ENCODE measurements around the gene AP5B1. TPM values are rescaled to one million over a fixed set of nuclear protein-coding genes. Genes with fewer than 3 reads are reported as not detected.

The AP5B1 gene
- polyA plus RNA-seq, 1 donor: 15.2 TPM

- Histone ChIP-seq H3K9me3 (ENCODE audit: control insufficient read depth, low read depth, low read length) (no peaks in the 10 kb centered on the region), H3K4me1 (ENCODE audit: control insufficient read depth, insufficient read depth, low read length) (peaks cover 49% of the 10 kb centered on the region), H3K27me3 (ENCODE audit: control insufficient read depth, insufficient read depth, low read length) (no peaks in the 10 kb centered on the region), H3K27ac (ENCODE audit: low read length) (peak overlapping the region; percentile 92), H3K36me3 (ENCODE audit: control insufficient read depth, insufficient read depth, low read length) (no peaks in the 10 kb centered on the region), H3K4me3 (ENCODE audit: low read length) (peak overlapping the region; percentile 51)
- no peak for DNase-seq
- no CpG with 5 or more reads among the region's 3 CpGs for whole genome bisulfite sequencing (ENCODE audit: insufficient coverage, low lambda C conversion rate)
Measured at GRCh38 chr11:65816696-65817095, 35.9 kb upstream of the AP5B1 start.

DNA sequence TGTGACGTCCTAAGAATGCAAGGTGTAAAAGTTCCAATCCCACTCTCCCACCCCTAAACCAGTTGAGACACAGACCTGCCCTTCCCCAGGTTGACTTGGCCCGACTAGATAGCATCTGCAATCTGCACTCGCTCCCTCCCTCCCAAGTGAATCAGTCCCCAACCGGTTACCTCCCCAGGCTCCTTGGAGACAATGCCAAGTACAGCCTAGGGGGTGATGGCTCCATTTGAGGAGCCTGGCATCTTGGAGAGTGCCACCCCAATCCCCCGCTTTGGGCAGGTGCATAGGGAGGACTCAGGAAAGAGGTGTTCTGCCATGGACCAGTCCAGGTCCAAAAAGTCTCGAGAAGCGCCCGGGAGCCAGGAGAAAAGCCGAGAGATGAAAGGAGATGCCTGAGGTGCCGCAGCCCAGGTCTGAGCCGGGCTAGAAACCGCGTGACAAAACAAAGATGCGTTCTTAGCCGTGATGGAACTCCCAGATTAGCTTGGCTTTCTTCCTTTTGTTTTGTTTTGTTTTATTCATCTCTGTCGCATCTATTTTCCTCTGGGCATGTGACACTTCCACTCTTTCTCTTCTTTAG is 34.3 kb upstream of the AP5B1 start:
- no peaks in the 10 kb centered on the region for H3K9me3 ChIP-seq (ENCODE audit: control insufficient read depth, low read depth, low read length)
- H3K4me3 ChIP-seq (ENCODE audit: low read length): no peak overlapping the region
- peak overlapping the region; percentile 85 for H3K27ac ChIP-seq (ENCODE audit: low read length)
- no peaks in the 10 kb centered on the region for H3K36me3 ChIP-seq (ENCODE audit: control insufficient read depth, insufficient read depth, low read length)
- H3K27me3 ChIP-seq (ENCODE audit: control insufficient read depth, insufficient read depth, low read length): no peaks in the 10 kb centered on the region
- H3K4me1 ChIP-seq (ENCODE audit: control insufficient read depth, insufficient read depth, low read length): peaks cover 35% of the 10 kb centered on the region
- WGBS (ENCODE audit: insufficient coverage, low lambda C conversion rate): 100% methylated on average over 3 of the region's 16 CpGs
- no peak for DNase-seq

DNA sequence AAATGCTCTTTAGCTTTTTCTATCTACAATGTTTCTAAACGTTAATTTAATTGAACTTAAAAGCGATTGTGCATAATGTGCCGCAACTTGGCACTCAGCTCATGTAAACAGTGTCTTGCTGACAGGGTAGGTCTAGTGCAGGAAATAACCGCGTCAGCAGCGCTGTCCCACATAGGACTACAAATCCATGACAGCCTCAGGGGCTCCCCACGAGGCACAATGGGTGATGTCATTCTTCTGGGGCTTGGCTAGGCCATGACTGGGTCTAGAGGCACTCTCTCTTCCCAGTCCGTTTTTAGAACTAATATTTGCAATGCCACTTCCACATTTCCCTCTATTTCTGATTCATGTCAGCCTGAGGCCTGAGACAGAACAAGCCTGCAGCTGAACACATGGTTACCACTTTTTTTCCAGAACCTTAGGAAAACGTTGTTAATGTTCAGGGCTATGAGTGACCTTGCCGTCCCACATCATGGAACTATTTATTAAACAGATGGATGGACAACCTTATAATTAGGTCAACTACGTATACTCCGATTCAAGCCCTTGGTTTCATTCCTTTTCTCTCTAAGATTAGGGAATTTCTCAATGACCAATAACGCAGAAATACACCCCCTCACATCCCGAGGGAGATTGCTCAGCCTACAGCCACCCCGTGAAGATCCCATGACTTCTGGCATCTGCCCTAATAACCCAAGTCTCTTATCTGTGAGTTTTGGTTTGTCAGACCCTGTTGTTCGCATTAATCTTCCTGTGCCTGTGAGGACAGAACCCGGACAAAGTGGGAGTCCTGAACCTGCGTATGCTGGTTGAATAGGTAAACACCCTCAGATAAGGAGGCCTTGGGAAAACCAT is 33.6 kb upstream of the AP5B1 start:
- Histone ChIP-seq H3K4me3 (ENCODE audit: low read length) (no peak overlapping the region), H3K36me3 (ENCODE audit: control insufficient read depth, insufficient read depth, low read length) (no peaks in the 10 kb centered on the region), H3K4me1 (ENCODE audit: control insufficient read depth, insufficient read depth, low read length) (peaks cover 35% of the 10 kb centered on the region), H3K27ac (ENCODE audit: low read length) (peak overlapping the region; percentile 85), H3K27me3 (ENCODE audit: control insufficient read depth, insufficient read depth, low read length) (no peaks in the 10 kb centered on the region), H3K9me3 (ENCODE audit: control insufficient read depth, low read depth, low read length) (no peaks in the 10 kb centered on the region)
- WGBS (ENCODE audit: insufficient coverage, low lambda C conversion rate): 66% methylated on average over 4 of the region's 18 CpGs
- DNase-seq: peak; percentile 57 to 71

GRCh38 chr11:65811764-65812475 is 31.1 kb upstream of the AP5B1 start:
- no peaks in the 10 kb centered on the region for H3K9me3 ChIP-seq (ENCODE audit: control insufficient read depth, low read depth, low read length)
- H3K27me3 ChIP-seq (ENCODE audit: control insufficient read depth, insufficient read depth, low read length): no peaks in the 10 kb centered on the region
- H3K36me3 ChIP-seq (ENCODE audit: control insufficient read depth, insufficient read depth, low read length): no peaks in the 10 kb centered on the region
- H3K4me3 ChIP-seq (ENCODE audit: low read length): no peak overlapping the region
- WGBS (ENCODE audit: insufficient coverage, low lambda C conversion rate): 100% methylated on average over 1 of the region's 19 CpGs
- H3K4me1 ChIP-seq (ENCODE audit: control insufficient read depth, insufficient read depth, low read length): peaks cover 25% of the 10 kb centered on the region
- H3K27ac ChIP-seq (ENCODE audit: low read length): no peak overlapping the region
- DNase-seq: peak in 1 of 2 donors; percentile 1

DNA sequence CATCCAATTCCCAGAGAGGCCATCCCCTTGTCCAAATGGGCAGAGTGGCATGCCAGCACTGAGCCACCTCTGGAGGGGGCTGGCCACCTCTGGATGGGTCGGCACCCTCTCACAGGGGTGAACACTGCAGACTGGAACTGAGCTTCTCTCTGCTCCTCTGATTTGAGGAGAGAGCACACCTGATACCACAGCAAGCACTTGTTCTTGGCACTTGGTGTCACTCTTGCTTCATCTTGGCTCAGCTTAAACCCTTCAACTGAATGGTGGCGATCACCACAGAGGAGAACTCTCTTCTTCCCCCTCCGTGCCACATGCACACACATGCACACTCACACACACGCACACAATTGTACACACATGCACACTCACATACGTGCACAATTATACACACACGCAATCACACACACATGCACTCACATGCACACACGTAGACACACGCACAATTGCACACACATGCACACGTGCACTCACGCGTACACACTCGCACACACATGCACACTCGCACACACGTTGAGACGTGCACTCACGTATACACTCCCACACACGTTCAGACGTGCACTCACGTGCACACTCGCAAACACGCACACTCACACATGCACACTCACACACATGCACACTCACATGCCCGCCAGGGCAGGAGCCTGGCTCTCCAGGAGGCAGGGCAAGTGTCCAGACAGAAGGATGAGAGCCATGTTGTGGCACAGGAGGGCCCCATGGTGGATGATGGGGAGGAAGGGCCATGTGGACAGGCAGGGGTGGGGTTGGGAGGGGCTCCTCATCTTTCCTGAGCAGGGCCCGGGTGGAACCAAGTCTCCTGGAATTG is 29.5 kb upstream of the AP5B1 start:
- H3K27ac ChIP-seq (ENCODE audit: low read length): no peak overlapping the region
- H3K4me1 ChIP-seq (ENCODE audit: control insufficient read depth, insufficient read depth, low read length): peaks cover 13% of the 10 kb centered on the region
- no peaks in the 10 kb centered on the region for H3K36me3 ChIP-seq (ENCODE audit: control insufficient read depth, insufficient read depth, low read length)
- DNase-seq: no peak
- H3K9me3 ChIP-seq (ENCODE audit: control insufficient read depth, low read depth, low read length): no peaks in the 10 kb centered on the region
- WGBS (ENCODE audit: insufficient coverage, low lambda C conversion rate): 51% methylated on average over 2 of the region's 23 CpGs
- no peak overlapping the region for H3K4me3 ChIP-seq (ENCODE audit: low read length)
- H3K27me3 ChIP-seq (ENCODE audit: control insufficient read depth, insufficient read depth, low read length): no peaks in the 10 kb centered on the region

DNA sequence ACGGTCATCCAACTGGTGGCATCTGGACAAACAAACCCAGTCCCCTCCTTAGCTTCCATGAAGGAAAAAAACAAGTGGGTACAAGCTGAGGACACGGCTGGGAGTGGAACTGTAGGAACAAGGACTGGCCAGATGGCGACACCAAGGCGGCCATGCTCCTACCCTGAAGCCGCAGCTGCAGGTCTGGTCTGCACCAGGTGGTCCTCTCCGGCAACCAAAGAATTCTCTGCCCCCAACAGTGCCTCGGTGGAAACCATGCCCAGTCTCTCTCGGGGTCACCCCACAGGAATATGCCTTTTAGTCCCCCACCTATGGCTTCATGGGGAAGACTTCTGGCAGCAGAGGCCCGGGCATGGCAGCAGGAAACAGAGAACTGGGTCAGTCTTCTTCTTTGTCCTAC is 28.7 kb upstream of the AP5B1 start:
- Histone ChIP-seq H3K9me3 (ENCODE audit: control insufficient read depth, low read depth, low read length) (no peaks in the 10 kb centered on the region), H3K27me3 (ENCODE audit: control insufficient read depth, insufficient read depth, low read length) (no peaks in the 10 kb centered on the region), H3K4me3 (ENCODE audit: low read length) (no peak overlapping the region), H3K27ac (ENCODE audit: low read length) (no peak overlapping the region), H3K36me3 (ENCODE audit: control insufficient read depth, insufficient read depth, low read length) (no peaks in the 10 kb centered on the region), H3K4me1 (ENCODE audit: control insufficient read depth, insufficient read depth, low read length) (peaks cover 6% of the 10 kb centered on the region)
- no CpG with 5 or more reads among the region's 9 CpGs for WGBS (ENCODE audit: insufficient coverage, low lambda C conversion rate)
- DNase-seq: no peak

- Histone ChIP-seq H3K27me3 (ENCODE audit: control insufficient read depth, insufficient read depth, low read length) (peaks cover 5% of the 10 kb centered on the region), H3K9me3 (ENCODE audit: control insufficient read depth, low read depth, low read length) (no peaks in the 10 kb centered on the region), H3K27ac (ENCODE audit: low read length) (no peak overlapping the region), H3K4me1 (ENCODE audit: control insufficient read depth, insufficient read depth, low read length) (peaks cover 2% of the 10 kb centered on the region), H3K4me3 (ENCODE audit: low read length) (no peak overlapping the region), H3K36me3 (ENCODE audit: control insufficient read depth, insufficient read depth, low read length) (no peaks in the 10 kb centered on the region)
- no peak for DNase-seq
- no CpG with 5 or more reads among the region's 20 CpGs for whole genome bisulfite sequencing (ENCODE audit: insufficient coverage, low lambda C conversion rate)
Measured at GRCh38 chr11:65808744-65809341, 28.1 kb upstream of the AP5B1 start.

- WGBS (ENCODE audit: insufficient coverage, low lambda C conversion rate): no CpG with 5 or more reads among the region's 6 CpGs
- Histone ChIP-seq H3K9me3 (ENCODE audit: control insufficient read depth, low read depth, low read length) (no peaks in the 10 kb centered on the region), H3K27ac (ENCODE audit: low read length) (no peak overlapping the region), H3K4me3 (ENCODE audit: low read length) (no peak overlapping the region), H3K27me3 (ENCODE audit: control insufficient read depth, insufficient read depth, low read length) (peaks cover 12% of the 10 kb centered on the region), H3K4me1 (ENCODE audit: control insufficient read depth, insufficient read depth, low read length) (peaks cover 3% of the 10 kb centered on the region), H3K36me3 (ENCODE audit: control insufficient read depth, insufficient read depth, low read length) (no peaks in the 10 kb centered on the region)
- DNase-seq: no peak
Measured at GRCh38 chr11:65806979-65807378, 26.2 kb upstream of the AP5B1 start.

DNA sequence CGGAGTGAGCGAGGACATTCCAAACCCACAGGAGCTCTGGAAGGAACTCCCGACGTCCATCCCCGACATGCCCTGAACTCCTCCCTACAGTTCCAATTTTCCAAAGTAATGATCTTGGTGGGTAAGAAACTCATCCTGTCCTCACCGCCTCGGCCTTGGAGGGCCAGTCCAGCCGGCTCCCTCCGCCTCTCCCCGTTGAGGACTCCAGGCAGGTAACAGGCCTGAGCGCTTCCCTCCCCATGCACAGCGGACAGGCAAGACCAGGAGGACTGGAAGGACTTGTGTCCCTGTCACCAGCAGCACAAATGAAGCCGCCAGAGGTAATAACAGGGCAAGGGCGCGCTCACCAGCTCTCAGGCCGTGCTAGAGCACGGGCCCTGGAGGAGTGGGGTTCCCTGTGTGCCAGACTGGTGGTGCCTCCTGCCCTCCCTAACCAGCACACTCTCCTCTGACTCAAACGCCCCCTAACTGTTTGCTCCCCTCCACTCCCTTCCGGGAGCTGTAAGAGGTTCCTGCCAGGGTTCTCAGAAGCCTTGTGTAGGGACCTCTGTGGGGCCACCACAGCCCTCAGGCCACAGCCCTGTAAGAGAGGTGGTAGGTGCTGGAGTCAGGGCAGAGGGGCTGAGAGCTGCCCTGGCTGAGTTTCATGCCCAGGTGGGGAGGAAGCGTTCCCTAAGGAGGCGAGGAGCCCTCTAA is 23.2 kb upstream of the AP5B1 start:
- peaks cover 12% of the 10 kb centered on the region for H3K27me3 ChIP-seq (ENCODE audit: control insufficient read depth, insufficient read depth, low read length)
- no peak for DNase-seq

More for the DNA sequence above, 23.2 kb upstream of the AP5B1 start:
- Histone ChIP-seq H3K4me3 (ENCODE audit: low read length) (no peak overlapping the region), H3K4me1 (ENCODE audit: control insufficient read depth, insufficient read depth, low read length) (peaks cover 3% of the 10 kb centered on the region), H3K9me3 (ENCODE audit: control insufficient read depth, low read depth, low read length) (no peaks in the 10 kb centered on the region), H3K27ac (ENCODE audit: low read length) (no peak overlapping the region), H3K36me3 (ENCODE audit: control insufficient read depth, insufficient read depth, low read length) (no peaks in the 10 kb centered on the region)
- WGBS (ENCODE audit: insufficient coverage, low lambda C conversion rate): no CpG with 5 or more reads among the region's 21 CpGs

Measured in large intestine (tissue), 3 donors.